Common myeloid progenitor, CD34-positive (primary cell): Measurements from ENCODE around the gene TWIST2. TPM values are rescaled to one million over a fixed set of nuclear protein-coding genes. Genes with fewer than 3 reads are reported as not detected.

Experiments used
- CTCF ChIA-PET: fragments of 350-600 bp; sonication (Branson Sonifier 250); formaldehyde crosslinking; loops from one replicate; lab custom pipeline; 2021; ENCODE audit warnings: antibody characterized with exemption; lab: Charles Lee
- POLR2A ChIA-PET: fragments of 350-600 bp; sonication (Branson Sonifier 250); formaldehyde crosslinking; loops from one replicate; lab custom pipeline; 2021; ENCODE audit warnings: antibody characterized with exemption; lab: Charles Lee
- DNase-seq, 3 donors: peaks; one replicate each; pipeline versions ENCODE4 v3.0.0 to v3.0.0-alpha.2; 2013
- H3K27ac ChIP-seq, 2 experiments: 1 replicate in 1 of 2; 2 replicates in 1 of 2; pipeline ENCODE4 v1.7.0; 2013; ENCODE audit warnings: inconsistent platforms in 2 of 2, low read length in 2 of 2, mild to moderate bottlenecking in 2 of 2, low read depth in 1 of 2, moderate library complexity in 1 of 2; ENCODE audit not compliant: severe bottlenecking in 2 of 2, insufficient read depth in 1 of 2, poor library complexity in 1 of 2
- H3K27me3 ChIP-seq, 5 experiments: replicated peaks in 2 of 5; 1 replicate in 3 of 5; 2 replicates in 2 of 5; pipeline versions ENCODE4 v1.6.1 to v1.7.0; 2013; ENCODE audit warnings: low read length in 4 of 5, mild to moderate bottlenecking in 2 of 5, moderate library complexity in 2 of 5, inconsistent platforms in 1 of 5; ENCODE audit not compliant: insufficient read depth in 5 of 5, control insufficient read depth in 4 of 5
- H3K36me3 ChIP-seq, 4 experiments: 1 replicate in 2 of 4; 2 replicates in 2 of 4; pipeline versions ENCODE4 v1.6.1 to v1.7.0; 2013; ENCODE audit warnings: low read length in 3 of 4, control low read depth in 1 of 4, mild to moderate bottlenecking in 1 of 4; ENCODE audit not compliant: control insufficient read depth in 4 of 4, insufficient read depth in 4 of 4
- H3K4me1 ChIP-seq, 4 experiments: 1 replicate in 3 of 4; 2 replicates in 1 of 4; pipeline versions ENCODE4 v1.6.1 to v1.7.1; 2013; ENCODE audit warnings: low read length in 3 of 4, mild to moderate bottlenecking in 3 of 4, control low read depth in 1 of 4, inconsistent platforms in 1 of 4, moderate library complexity in 1 of 4; ENCODE audit not compliant: control insufficient read depth in 4 of 4, insufficient read depth in 4 of 4; ENCODE audit errors: control extremely low read depth in 1 of 4
- H3K4me3 ChIP-seq, 7 experiments: 1 replicate in 4 of 7; 2 replicates in 3 of 7; pipeline versions ENCODE4 v1.5.1 to v1.7.0; 2013; ENCODE audit warnings: mild to moderate bottlenecking in 7 of 7, low read length in 6 of 7, moderate library complexity in 6 of 7, inconsistent platforms in 2 of 7, low read depth in 2 of 7, control low read depth in 1 of 7; ENCODE audit not compliant: insufficient read depth in 4 of 7, control insufficient read depth in 1 of 7; ENCODE audit errors: extremely low read depth in 1 of 7
- H3K9me3 ChIP-seq, 5 experiments: 1 replicate in 4 of 5; 2 replicates in 1 of 5; pipeline versions ENCODE4 v1.6.1 to v1.7.1; 2013; ENCODE audit warnings: low read length in 4 of 5, mild to moderate bottlenecking in 2 of 5, inconsistent platforms in 1 of 5, low read depth in 1 of 5, moderate library complexity in 1 of 5; ENCODE audit not compliant: control insufficient read depth in 4 of 5, insufficient read depth in 2 of 5; ENCODE audit errors: control extremely low read depth in 1 of 5
- WGBS: methylation state at CpG from one replicate; pipeline ENCODE4 v1.1.5; 2013; ENCODE audit not compliant: insufficient coverage; 5-methylcytosine and 5-hydroxymethylcytosine counted together
- polyA plus RNA-seq: library from polyadenylated mRNA; unstranded; fragments of 120-200 nt; gene quantifications from one replicate; pipeline ENCODE4 v1.2.1, GENCODE V29; 2013

The TWIST2 gene
- polyA plus RNA-seq, result not detected

DNA sequence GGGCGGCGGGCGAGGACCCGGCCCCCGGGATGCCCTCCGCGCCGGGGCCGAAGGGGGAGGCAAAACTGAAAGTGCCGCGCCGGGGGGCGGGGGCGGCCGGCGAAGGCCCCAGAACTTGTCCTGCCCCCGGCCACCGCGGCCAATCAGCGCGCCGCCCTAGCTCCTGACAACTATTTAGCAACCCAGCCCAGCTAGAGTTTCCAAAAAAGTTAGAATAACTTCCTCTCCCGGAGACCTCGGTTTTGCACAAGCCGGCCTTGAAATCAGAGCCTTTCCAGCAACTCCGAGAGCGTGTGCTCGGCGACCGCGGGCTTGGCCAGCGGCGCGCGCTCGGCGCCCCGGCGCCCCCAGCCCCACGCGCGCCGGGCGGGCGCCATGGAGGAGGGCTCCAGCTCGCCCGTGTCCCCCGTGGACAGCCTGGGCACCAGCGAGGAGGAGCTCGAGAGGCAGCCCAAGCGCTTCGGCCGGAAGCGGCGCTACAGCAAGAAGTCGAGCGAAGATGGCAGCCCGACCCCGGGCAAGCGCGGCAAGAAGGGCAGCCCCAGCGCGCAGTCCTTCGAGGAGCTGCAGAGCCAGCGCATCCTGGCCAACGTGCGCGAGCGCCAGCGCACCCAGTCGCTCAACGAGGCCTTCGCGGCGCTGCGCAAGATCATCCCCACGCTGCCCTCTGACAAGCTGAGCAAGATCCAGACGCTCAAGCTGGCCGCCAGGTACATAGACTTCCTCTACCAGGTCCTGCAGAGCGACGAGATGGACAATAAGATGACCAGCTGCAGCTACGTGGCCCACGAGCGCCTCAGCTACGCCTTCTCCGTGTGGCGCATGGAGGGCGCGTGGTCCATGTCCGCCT, at the start of gene TWIST2:
TSS of gene TWIST2 (plus strand) at position 245 of the 850 bp plus-strand sequence. CDS start at position 376, 131 bp downstream.
- H3K4me1 ChIP-seq, result peaks cover 0 to 28% (median 12%) of the 10 kb centered on the region in 4 experiments
- peak within 1 kb of the TSS in 6 of 7 experiments; percentile 18 to 66 (median 42) for H3K4me3 ChIP-seq
- H3K27me3 ChIP-seq, result peaks cover 25 to 96% (median 45%) of the 10 kb centered on the region in 5 experiments
- H3K9me3 ChIP-seq, result no peaks in the 10 kb centered on the region
- DNase-seq, result peak; percentile 14 to 45 (median 31)
- H3K27ac ChIP-seq, result no peak within 1 kb of the TSS
- WGBS, result 4% methylated on average over 68 of the region's 90 CpGs
- no peaks in the 10 kb centered on the region for H3K36me3 ChIP-seq
- CTCF ChIA-PET, result no interaction called here
- POLR2A ChIA-PET, result no interaction called here

DNA sequence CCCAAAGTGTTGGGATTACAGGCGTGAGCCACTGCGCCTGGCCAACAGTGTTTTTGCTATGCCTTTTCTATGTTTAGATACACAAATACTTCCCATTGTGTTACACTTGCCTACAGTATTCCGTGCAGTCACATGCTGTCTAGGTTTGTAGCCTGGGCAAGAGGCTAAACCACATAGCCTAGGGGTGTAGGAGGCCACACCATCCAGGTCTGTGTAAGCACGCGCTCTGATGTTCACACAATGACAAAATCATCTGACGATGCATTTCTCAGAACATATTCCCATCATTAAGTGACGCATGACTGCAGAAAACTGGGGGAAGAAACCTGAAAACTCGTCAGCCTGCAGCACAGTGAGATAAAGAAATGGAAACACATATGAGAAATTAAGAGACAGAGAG, 46.1 kb upstream of the TWIST2 start:
- ChIA-PET CTCF (no interaction called here), POLR2A (no interaction called here)
- no peaks in the 10 kb centered on the region for H3K4me1 ChIP-seq
- peaks cover 0 to 36% (median 2%) of the 10 kb centered on the region in 5 experiments for H3K27me3 ChIP-seq
- H3K9me3 ChIP-seq, result peaks cover 0 to 4% (median 0%) of the 10 kb centered on the region in 5 experiments
- H3K4me3 ChIP-seq, result no peak overlapping the region
- WGBS, result 91% methylated on average over 8 of the region's 8 CpGs
- H3K27ac ChIP-seq, result no peak overlapping the region
- no peak for DNase-seq
- H3K36me3 ChIP-seq, result no peaks in the 10 kb centered on the region

DNA sequence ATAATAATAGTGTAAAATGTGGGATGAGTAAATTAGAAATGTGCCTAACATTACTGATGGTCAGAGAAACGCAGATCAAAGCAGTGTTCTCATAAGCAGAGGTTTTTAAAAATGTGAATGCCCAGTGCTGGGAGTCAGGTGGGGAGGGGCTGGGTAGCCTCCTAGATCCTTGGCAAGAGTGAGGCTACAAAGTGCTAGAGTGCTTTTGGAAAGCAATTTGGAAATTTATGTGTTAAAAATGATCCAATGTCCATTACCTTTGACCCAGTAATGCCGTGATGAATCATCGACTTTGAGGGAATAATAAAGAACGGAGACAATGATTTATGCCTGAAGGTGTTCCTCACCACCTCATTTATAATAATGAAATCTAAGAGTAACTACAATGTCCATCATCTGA, 44.9 kb upstream of the TWIST2 start:
- peaks cover 0 to 4% (median 0%) of the 10 kb centered on the region in 5 experiments for H3K9me3 ChIP-seq
- no peak overlapping the region for H3K4me3 ChIP-seq
- peaks cover 0 to 30% (median 2%) of the 10 kb centered on the region in 5 experiments for H3K27me3 ChIP-seq
- WGBS, result 100% methylated on average over 1 of the region's 4 CpGs
- H3K27ac ChIP-seq, result no peak overlapping the region
- DNase-seq, result no peak
- ChIA-PET POLR2A (no interaction called here), CTCF (no interaction called here)
- no peaks in the 10 kb centered on the region for H3K4me1 ChIP-seq
- H3K36me3 ChIP-seq, result no peaks in the 10 kb centered on the region

DNA sequence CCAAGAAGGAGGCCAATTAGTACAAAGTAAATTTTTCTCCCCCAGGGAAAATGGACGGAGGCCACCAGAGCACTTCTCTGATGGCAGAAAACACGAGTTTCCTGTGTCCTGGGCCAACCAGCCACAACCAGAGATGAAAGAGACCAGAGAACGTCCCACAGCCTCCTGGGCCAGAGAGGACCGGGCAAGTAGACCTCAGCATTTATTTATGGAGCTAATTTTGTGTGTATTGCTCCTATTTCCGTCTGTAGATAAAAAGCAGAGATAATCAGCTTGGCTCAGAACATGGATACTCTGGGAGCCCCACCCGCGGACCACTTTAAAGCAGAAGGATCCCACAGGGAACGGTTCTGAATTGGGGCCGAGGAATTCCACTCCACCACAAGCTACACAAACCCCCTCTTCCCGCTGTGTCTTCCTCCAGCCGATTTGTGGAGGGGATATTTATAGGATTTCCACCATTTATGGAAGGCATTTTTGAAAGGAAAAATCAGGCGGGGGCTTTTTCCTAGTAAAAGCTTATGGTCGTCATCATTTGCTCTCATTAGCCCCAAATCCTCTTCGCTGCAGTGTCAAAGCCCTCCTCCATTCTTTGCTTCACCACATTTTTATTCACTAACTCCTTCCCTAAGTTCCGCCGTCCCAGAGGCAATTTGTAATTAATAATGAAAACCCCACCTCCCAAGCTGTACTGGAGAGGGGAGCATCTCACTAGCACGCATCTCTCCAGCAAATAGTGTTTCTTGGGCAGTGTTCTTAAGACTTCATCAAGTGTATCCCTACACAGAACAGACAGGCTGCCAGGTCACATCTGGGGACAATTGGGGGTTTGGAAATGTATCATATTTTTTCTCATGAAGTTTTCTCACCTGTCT, 43.7 kb upstream of the TWIST2 start:
- Histone ChIP-seq H3K27ac (no peak overlapping the region), H3K27me3 (peaks cover 0 to 30% (median 2%) of the 10 kb centered on the region in 5 experiments), H3K4me1 (no peaks in the 10 kb centered on the region), H3K9me3 (peaks cover 6 to 13% (median 9%) of the 10 kb centered on the region in 5 experiments), H3K36me3 (no peaks in the 10 kb centered on the region), H3K4me3 (no peak overlapping the region)
- DNase-seq, result no peak
- 87% methylated on average over 14 of the region's 17 CpGs for WGBS
- POLR2A ChIA-PET, result interaction anchor here (0.6 kb wide), 1 partner anchor 1000 kb away, joined by 3 read pairs; no protein-coding TSS in a partner anchor
- CTCF ChIA-PET, result no interaction called here

DNA sequence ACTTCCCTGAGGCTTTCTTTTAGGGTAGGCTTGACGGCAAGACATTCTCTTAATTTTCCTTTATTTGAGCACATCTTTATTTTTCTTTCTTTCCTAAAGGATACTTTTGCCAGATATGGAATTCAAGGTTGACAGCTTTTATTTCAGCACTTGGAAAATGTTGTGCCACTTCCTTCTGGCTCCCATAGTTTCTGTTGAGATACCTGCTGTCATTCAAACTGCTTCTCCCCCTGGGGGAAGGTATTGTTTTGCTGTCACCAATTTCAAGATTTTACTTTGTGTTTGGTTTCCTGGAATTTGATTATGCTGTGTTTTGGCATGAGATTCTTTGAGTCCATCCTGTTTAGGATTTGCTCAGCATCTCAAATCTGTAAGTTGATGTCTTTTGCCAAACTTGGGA, 39.1 kb upstream of the TWIST2 start:
- 80% methylated on average over 1 of the region's 1 CpG for WGBS
- POLR2A ChIA-PET, result no interaction called here

DNA sequence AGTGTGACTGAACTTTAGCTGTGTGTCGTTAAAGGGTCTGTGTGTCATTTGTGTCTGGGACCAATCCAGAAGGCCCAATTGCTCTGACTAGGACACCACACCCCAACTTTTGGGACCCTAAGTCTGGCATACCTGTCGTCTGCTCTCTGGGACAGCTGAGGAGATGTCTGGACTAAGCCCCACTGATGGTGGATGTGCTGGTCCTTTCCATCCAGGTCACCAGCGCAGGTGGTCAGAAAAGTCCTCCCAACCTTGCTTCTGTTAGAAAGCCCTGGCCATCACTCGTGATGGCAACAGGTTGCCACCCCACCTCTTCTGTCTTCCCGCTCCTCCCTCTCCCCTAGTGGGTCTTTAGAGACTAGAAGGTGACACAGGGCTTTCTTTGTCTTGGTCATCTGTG, 37.6 kb upstream of the TWIST2 start:
- POLR2A ChIA-PET, result no interaction called here
- Histone ChIP-seq H3K36me3 (no peaks in the 10 kb centered on the region), H3K9me3 (peaks cover 6 to 24% (median 11%) of the 10 kb centered on the region in 5 experiments), H3K27ac (no peak overlapping the region), H3K4me1 (no peaks in the 10 kb centered on the region), H3K27me3 (peaks cover 0 to 9% (median 0%) of the 10 kb centered on the region in 5 experiments), H3K4me3 (no peak overlapping the region)
- DNase-seq, result no peak
- 96% methylated on average over 4 of the region's 5 CpGs for WGBS
- CTCF ChIA-PET, result no interaction called here

More for the DNA sequence above, 39.1 kb upstream of the TWIST2 start:
- Histone ChIP-seq H3K4me1 (no peaks in the 10 kb centered on the region), H3K4me3 (no peak overlapping the region), H3K27ac (no peak overlapping the region), H3K27me3 (peaks cover 0 to 8% (median 2%) of the 10 kb centered on the region in 5 experiments), H3K9me3 (peaks cover 6 to 24% (median 11%) of the 10 kb centered on the region in 5 experiments), H3K36me3 (no peaks in the 10 kb centered on the region)
- CTCF ChIA-PET, result no interaction called here
- peak in 1 of 3 donors; percentile 8 for DNase-seq
